ENCODE results near the gene RAPGEF4. TPM values are rescaled to one million over a fixed set of nuclear protein-coding genes. Genes with fewer than 3 reads are reported as not detected.

RAPGEF4 gene
- total RNA-seq, 1 experiment from 2014 or later: 2.4 TPM

- no peak for DNase-seq (ENCODE audit: low read depth)
Measured at GRCh38 chr2:172905937-172906811, 170.5 kb downstream of the RAPGEF4 start.

- DNase-seq (ENCODE audit: low read depth): no peak
Measured at GRCh38 chr2:172908275-172908674, 172.6 kb downstream of the RAPGEF4 start.

GRCh38 chr2:172909454-172909853 is 173.8 kb downstream of the RAPGEF4 start:
- no peak for DNase-seq (ENCODE audit: low read depth)

- no peak for DNase-seq (ENCODE audit: low read depth)
Measured at GRCh38 chr2:172912266-172912665, 176.6 kb downstream of the RAPGEF4 start.

GRCh38 chr2:172914341-172915008 is 178.8 kb downstream of the RAPGEF4 start:
- no peak for DNase-seq (ENCODE audit: low read depth)

- no peak for DNase-seq (ENCODE audit: low read depth)
Measured at GRCh38 chr2:172917716-172918115, 182.1 kb downstream of the RAPGEF4 start.

- DNase-seq (ENCODE audit: low read depth): no peak
Measured at GRCh38 chr2:172919732-172920131, 184.1 kb downstream of the RAPGEF4 start.

- DNase-seq (ENCODE audit: low read depth): peak; percentile 47
Measured at GRCh38 chr2:172921532-172922236, 186.0 kb downstream of the RAPGEF4 start.

- no peak for DNase-seq (ENCODE audit: low read depth)
Measured at GRCh38 chr2:172922306-172922705, 186.7 kb downstream of the RAPGEF4 start.

- no peak for DNase-seq (ENCODE audit: low read depth)
Measured at GRCh38 chr2:172922815-172923214, 187.2 kb downstream of the RAPGEF4 start.

- DNase-seq (ENCODE audit: low read depth): no peak
Measured at GRCh38 chr2:172924097-172924660, 188.5 kb downstream of the RAPGEF4 start.

- DNase-seq (ENCODE audit: low read depth): no peak
Measured at GRCh38 chr2:172925600-172925999, 190.0 kb downstream of the RAPGEF4 start.

- no peak for DNase-seq (ENCODE audit: low read depth)
Measured at GRCh38 chr2:172926785-172927640, 191.4 kb downstream of the RAPGEF4 start.

GRCh38 chr2:172927641-172928357 is 192.2 kb downstream of the RAPGEF4 start:
- no peak for DNase-seq (ENCODE audit: low read depth)

GRCh38 chr2:172928756-172929155 is 193.1 kb downstream of the RAPGEF4 start:
- DNase-seq (ENCODE audit: low read depth): peak; percentile 21

- DNase-seq (ENCODE audit: low read depth): no peak
Measured at GRCh38 chr2:172929644-172930043, 194.0 kb downstream of the RAPGEF4 start.

GRCh38 chr2:172930871-172931255 is 195.2 kb downstream of the RAPGEF4 start:
- no peak for DNase-seq (ENCODE audit: low read depth)

GRCh38 chr2:172931256-172931894 is 195.7 kb downstream of the RAPGEF4 start:
- peak; percentile 88 for DNase-seq (ENCODE audit: low read depth)

GRCh38 chr2:172931918-172932520 is 196.4 kb downstream of the RAPGEF4 start:
- peak; percentile 69 for DNase-seq (ENCODE audit: low read depth)

Measured in RPMI7951 (cell line).